HG03097 (cell line): ENCODE data around the gene SERINC3.

Experiments
- ATAC-seq: cut with Tn5 transposase; IDR thresholded peaks from one replicate; pipeline ENCODE4 v1.9.1; 2021; ENCODE audit not compliant: unreplicated experiment, low FRiP score

SERINC3 gene

GRCh38 chr20:44467289-44467883, 54.5 kb downstream of the SERINC3 start:
- ATAC-seq: no peak

GRCh38 chr20:44465001-44465560, 56.8 kb downstream of the SERINC3 start:
- ATAC-seq: no peak

DNA sequence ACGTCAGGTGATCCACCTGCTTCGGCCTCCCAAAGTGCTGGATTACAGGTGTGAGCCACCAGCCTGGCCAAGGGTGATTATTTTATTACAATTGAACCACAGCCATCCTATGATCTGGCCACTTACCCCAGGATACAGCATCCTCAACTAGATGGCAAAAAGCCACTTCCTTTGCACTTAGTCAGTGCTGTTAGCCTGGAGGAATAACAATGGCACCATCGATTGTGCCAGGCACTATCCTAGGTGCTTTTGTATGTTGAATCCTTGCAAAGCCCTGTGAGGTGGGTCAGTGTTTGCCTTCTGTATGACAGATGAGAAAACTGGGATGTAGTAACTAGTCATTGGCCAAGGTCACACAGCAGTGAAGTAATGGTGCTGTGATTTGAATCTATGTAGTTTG, 57.4 kb downstream of the SERINC3 start:
- no peak for ATAC-seq

GRCh38 chr20:44463466-44463865, 58.4 kb downstream of the SERINC3 start:
- ATAC-seq: no peak

- ATAC-seq: no peak
These were observed 60.1 kb downstream of the SERINC3 start for GRCh38 chr20:44461803-44462174.

DNA sequence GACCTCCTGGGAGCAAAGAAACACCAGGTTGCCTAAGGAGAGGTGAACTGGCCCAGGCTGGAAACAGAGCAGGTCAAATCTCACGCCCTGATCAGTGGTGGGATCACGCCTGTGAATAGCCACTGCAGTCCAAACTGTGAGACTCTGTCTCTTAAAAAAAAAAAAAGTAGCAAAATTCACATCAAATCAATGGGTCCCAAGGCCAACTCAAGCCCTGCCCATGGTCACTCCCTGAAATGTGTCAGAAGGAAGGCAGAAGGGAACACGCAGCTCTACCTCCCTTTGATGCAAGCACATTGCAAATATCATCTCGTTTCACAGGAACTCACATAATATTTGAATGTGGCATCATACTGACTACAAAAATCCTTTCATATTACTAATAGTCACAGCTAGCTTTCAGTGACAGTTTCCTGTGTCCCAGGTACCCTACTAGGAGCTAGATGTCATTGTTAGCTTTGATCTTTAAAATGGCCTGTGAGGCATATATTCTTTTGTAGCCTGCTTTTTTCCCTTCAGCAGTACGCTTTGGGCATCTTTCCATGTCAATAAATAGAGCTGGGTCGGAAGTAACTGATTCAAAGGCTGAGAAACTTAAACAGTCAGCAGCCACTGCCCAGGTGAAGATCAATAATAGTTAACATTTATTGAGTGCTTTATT, 60.6 kb downstream of the SERINC3 start:
- ATAC-seq: no peak

DNA sequence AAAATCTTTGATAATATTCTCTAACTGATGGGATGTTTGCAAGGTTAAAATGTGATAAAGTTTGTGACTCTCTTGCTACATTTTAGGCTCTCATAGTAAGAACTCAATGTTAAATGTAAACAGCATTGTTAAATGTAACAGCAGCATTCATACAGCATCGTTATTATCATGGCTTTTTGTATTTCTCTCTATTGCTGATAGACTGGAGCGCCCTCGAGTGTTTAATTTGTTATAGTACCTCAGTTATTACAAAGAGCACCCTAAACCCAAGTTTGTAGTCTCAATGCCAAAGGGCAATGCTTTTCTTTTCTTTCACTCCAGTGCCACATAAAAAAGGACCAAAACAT, 61.1 kb downstream of the SERINC3 start:
- ATAC-seq: no peak

DNA sequence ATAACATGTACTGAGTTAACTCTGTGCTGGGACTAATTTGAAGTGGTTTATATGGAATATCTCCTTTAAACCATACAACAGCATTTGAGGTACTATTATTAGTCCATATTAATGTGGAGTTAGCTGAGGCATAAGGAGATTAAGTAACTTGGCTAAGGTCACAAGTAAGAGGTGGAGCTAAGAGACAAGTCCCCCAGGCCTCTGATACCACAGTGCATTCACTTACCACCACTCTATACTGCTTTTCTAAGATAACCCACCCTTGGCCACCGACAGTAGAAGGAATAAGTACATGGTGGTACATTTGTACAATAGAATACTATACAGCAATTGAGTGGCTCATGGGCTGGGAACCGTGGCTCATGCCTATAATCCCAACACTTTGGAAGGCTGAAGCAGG, 62.6 kb downstream of the SERINC3 start:
- ATAC-seq: no peak

- no peak for ATAC-seq
These were observed 64.9 kb downstream of the SERINC3 start for GRCh38 chr20:44457016-44457415.

GRCh38 chr20:44456611-44457010, 65.3 kb downstream of the SERINC3 start:
- no peak for ATAC-seq

DNA sequence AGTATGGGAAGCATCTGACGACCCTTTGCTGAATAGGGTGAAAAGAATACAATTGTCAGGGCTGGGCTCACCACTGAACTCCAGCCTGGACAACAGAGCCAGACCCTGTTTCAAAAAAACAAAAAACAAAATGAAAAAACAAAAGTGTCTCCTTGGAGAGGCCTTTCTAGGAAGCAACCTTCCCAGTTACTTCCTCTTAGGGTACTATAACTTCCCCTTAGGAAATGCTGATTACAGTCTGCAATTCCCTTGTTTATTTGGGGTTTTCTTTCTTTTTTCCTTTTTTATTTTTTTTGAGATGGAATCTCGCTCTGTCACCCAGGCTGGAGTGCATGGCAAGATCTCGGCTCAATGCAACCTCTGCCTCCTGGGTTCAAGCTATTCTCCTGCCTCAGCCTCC, 66.7 kb downstream of the SERINC3 start:
- no peak for ATAC-seq

- no peak for ATAC-seq
These were observed 67.4 kb downstream of the SERINC3 start for GRCh38 chr20:44454306-44454963.

- ATAC-seq: no peak
These were observed 70.9 kb downstream of the SERINC3 start for GRCh38 chr20:44450903-44451450.

- ATAC-seq: no peak
These were observed 71.5 kb downstream of the SERINC3 start for GRCh38 chr20:44450281-44450889.

DNA sequence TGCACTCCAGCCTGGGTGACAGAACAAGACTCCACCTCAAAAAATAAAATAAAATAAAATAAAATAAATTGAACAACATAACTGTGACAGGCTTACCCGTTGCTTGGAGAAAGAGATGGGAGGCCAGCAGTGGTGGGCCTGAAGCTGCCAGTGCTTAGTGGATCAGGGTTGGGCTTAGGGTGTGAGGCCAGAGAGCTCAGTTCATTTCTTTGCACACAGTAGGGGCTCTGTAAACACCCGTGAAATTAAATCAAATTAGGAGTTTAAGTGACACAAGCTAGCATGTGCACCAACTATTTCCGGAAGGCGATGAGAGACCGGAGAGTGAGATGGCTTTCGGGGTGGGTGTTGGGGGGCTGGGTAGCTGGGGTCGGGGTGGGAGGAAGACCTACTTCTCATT, 72.0 kb downstream of the SERINC3 start:
- no peak for ATAC-seq

DNA sequence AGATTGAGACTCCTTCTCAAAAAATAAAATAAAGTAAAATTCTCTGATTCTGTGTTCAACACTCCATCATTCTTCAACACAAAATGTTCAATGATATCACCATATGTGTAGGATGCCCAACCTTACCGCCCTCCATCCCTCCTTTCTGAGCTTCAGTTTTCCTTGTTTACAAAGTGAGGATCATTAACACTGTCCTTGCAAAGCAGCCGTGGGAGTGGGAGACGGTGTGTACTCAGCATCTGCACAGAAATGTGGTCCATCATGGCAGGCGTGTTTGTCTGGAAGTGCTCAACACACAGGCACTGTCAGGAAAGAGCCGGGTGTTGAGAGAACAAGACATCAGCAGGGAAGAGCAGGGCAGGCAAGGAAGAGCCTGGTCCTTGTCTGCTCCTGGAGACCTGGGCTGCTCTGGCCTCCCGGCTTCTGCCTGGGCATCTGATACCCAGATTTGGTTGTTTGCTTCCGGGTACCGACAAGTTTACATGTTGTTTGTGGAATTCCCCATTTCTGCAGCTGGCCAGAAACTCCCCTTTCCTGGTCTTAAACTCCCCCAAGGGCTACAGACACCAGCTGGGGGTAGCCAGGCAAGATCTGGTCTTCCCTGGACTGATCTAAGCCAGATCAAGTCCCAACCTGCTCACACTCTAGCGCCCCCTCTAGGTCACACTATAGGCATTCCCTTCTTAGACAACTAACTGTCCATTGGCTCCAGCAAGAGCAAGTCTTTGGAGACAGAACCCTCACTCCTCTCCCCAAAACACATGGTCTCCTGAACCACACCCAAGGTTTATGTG, 72.9 kb downstream of the SERINC3 start:
- no peak for ATAC-seq

DNA sequence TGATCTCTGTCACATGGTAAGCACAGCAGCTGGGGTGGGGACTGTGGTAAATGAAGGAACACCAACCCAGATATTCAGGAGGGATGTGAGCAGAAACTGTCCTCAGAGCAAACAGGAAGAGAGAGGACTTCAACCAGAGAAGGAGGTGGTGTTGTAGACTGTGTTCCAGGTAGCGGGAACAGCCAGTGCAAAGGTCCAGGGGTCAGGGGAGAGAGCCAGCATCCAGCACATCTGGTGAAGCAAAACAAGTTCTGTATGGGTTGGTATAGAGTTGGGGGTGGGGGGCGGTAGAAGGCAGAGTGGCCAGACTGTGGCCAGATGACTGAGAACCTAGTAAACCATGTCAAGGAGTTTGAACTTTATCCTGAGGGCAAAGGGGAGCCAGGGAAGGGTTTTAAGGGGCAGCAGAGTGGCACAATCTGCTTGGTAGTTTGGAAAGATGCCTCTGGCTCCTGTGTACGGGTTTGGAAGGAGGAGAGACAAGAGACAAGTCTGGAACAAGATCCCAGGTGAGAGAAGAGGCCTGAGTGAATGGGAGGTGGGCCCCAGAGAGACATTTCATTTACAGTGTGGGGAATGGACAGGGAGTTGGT, 73.9 kb downstream of the SERINC3 start:
- ATAC-seq: no peak
